GM18909 (cell line): Measurements from ENCODE around the gene DDR2.
A peak's percentile ranks its signal among the peaks of the same experiment; 100 is the strongest.

Source experiments
- ATAC-seq: cut with Tn5 transposase; IDR thresholded peaks from one replicate; pipeline ENCODE4 v1.9.1; 2021; ENCODE audit warnings: mild to moderate bottlenecking; ENCODE audit not compliant: unreplicated experiment, poor library complexity

The DDR2 gene

DNA sequence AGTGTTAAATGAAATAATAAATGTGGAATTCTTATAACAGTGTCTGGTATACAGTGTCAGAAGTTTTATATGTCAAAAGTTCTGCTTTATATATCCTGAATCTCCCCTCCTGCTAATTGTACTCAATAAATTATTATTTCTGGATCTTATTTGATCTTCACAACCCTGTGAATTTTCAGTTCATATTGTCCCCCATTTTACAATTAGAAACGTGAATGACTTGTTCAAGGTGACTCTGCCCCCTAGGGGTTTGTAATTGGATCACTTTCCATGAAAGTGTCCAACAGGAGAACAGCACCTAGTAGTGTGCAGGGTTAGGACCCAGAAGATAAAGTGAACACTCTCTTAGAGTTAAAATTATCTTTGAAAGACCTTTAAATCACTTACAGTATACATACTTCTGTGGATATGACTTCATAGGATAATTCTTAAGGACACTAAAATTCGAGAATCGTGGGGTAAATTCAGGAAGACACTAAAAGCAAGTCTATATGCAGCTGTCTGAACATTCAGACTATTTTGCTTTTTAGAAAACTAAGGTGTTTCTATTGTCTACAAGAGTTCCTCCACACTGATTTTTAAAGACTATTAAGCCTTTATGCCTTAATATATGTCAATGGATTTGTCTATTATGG lies 4.5 kb upstream of the DDR2 start:
- ATAC-seq = no peak

DNA sequence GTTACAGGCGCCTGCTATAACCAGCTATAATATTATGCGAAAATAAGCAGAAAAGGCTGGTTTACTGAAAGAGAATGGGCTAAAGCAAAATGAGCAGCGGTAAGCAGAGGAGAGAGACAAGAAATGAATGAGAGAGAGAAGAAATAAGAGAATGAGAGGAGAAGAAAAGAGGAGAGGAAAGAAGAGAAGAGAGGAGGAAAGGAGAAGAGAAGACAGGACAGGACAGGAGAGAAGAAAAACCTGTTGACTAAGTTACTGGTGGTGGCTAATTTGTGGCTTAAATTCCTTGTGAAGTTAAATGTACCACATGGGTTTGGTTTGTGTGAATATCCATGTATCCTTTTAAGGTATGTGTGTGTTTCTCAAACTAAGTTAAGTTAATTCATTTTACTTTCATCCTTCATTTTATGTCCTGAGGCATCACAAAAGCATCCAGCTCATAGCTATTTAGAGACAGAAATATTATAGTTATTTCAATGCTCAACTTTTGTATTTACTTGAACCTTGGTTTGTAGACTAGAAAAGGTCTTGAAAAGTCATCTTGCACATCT lies 3.1 kb upstream of the DDR2 start:
- ATAC-seq = no peak

DNA sequence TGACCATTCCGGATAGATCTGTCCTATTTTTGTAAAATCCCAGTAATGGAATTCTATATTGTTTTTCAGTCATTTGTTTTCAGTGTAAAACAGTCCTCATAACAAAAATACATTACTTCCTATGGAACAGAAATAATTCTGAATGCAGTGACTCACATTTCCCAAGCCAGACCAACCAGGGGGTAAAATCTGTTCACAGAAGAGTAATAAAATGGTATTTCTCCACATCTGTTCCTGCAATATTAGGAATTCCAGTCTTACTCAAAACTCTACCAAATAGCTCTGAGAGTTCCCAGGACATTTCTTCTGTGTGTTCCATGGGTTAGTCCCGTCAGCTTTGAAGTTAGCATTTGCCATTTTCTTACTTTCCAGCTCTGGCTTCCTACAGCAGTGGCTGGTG lies 2.6 kb upstream of the DDR2 start:
- ATAC-seq = no peak

DNA sequence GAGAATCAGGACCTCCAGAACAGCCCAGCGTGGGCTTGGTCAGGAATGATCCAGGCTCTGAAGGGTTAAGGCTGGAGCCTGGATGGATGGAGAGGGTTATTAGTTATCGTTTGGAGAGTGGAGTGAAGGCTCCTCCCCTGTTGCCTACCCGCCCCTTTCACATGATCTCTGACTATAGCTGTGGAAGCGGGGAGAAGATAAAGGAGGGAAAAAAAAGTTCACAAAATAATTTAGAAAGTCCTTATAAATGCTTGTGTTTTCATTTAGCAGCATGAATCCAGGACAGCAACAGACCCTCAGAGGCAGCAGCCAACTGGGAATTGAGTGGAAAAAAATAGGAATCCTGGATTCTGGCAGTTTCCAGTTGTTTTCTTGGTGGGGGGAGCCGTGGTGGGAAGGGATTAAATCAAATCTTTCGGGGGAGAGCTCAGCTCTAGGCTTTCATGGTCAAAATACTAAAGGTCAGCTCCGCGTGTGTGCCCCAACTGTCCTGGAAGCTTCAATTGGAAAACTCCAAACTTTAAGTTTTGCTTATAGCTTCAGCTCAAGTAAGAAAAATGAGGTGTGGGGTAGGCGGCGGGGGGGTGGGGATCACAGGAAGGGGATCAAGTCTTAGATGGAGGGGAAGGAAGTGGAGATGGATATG lies 595 bp upstream of the DDR2 start:
- ATAC-seq = no peak

DNA sequence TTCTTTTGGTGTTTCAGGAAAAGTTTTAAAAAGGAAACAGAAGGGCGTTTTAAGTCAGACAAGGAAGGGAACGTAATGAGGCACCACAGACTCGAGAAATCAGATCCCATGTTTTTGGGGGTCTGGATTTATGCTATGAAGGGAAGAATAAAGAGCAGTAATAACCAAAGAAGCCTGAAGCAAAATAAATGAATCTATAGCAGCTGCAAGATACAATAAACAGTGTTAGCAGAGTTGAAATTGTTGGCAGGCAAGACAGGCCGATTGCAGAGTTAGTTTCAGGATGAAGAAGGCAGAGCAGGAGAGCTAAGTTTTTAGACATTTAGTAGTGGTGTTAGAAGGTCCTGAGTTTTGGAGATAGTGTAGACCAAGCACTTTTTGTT lies 425 bp downstream of the DDR2 start:
- no peak for ATAC-seq

DNA sequence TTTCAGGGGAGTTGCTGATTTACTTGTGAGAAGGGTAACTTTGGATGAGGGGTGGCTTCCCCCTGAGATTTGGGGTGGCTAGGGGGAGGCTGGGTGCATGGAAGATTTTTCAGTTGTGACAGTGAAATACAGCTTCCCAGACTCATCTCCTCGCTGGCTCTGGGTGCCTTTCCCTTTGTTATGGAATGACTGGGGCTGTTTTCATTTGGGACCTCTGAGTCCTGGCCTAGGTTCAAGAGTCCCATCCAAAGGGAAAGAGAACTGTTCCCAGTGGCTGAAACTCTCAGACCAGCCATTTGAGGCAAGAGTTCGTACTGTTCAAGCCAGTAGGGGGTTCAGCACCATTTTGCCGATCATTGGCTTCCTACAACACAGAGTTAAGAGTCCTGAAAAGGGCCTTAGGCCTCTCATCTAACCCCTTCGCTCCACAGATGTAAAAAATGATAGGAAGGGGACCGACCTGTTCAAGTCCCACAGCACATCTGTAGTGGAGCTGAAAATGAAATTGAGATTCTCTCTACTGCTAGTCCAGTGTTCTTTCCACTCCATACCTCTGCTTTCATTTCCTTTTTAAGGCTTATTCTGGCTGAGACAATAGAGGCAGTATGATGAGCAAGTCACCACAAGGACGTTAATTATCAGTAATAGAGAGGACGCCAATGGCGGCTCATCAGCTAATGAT lies 958 bp downstream of the DDR2 start:
- peak; percentile 71 for ATAC-seq

DNA sequence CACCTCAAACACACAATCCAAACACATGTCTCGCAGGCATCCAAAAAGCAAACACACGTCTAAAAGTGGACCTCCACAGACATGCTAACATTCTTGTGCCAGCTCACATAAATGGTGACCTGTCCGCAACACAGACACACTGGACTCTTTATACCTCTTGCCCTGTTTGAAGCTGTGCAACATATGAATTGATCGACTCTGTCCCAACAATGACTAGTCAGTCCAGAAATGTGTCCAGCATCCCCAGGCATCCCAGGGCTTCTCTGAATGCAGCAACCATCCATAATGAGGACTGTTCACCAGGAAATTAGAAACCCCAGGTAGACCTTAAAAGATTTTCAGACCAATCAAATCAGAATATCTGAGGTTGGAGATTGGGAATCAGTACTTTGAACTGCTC lies 3.2 kb downstream of the DDR2 start:
- ATAC-seq = no peak

DNA sequence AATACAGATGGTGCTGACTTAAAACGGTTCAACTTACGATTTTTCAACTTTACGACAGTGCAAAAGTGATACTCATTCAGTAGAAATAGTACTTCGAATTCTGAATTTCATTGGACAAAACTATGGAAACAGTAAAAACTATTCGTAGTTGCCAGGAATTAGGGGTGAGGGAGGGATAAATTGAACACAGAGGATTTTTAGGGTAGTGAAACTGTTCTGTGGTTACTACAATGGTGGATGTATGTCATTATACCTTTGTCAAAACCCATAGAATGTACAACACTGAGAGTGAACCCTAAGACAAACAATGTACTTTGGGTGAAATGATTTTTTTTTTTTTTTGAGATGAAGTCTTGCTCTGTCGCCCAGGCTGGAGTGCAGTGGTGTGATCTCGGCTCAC lies 7.5 kb downstream of the DDR2 start:
- ATAC-seq = peak; percentile 48

DNA sequence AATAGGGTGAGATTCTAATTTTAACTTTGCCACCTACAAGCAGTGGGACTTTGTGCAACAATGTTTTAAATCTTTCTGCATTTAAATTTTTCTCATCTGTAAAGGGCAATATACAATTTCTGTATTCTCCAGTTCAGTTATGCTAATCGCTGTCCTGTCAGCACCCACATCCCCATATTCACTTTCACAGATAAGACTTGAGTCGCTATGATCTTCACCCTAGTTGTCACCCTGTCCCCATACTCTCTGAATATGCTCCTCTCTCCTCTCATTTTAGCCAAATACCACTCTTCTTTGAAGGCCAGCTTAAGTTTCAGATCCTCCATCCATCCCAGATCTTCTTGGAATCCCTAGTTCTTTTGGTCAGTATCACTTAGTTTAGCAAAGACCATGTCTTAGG lies 8.8 kb downstream of the DDR2 start:
- no peak for ATAC-seq

DNA sequence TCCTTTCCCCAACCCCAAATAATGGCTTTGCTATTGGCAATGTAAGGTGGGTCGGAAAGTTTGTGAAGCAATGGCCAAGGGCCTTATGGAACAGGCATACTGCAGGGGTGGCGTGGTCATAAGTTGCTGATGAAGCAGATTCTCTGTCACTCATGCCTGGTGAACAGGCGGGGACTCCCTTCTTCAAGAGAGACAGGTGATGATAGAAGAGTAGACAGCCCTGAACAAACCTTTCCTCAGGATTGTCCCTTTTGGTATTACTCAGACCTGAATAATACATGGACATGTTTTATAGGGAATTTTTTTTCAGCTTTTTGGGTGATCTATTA lies 12.7 kb downstream of the DDR2 start:
- no peak for ATAC-seq

DNA sequence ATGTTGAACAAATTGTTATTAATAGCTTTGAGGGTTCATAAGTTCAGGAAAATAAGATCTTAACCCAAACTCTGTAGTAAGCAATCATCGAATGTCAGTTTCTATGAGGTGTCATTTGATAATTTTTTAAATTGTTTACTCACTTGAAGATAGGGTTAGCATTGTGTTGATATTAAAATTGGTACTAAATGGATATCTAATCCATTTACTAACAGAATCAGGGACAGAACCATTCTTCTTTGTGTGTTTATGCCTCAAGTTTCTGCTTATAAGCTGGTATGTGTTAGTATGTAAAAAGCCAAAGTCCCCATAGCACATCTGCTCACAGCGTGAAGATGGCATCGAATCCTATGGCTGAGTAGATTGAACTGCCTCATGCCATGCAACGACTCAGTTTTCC lies 13.4 kb downstream of the DDR2 start:
- ATAC-seq = no peak

DNA sequence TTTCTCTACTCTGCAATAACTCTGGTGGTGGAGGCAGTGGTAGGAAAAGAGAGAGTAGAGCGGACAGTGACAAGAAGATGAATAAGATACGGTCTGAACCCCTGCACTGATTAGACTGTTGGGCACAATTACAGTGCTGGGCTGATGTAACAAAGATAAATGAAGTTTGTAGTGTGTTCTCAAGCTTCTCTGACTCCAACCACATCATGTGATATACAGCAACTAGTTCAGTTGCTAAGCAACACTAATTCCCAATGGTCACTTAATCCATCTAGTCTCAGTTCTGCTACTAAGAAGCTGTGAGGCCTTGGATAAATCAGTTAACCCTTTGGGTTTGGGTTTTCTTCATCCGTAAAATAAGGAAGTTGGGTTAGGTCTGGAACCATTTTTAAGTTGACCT lies 17.3 kb downstream of the DDR2 start:
- ATAC-seq = no peak

DNA sequence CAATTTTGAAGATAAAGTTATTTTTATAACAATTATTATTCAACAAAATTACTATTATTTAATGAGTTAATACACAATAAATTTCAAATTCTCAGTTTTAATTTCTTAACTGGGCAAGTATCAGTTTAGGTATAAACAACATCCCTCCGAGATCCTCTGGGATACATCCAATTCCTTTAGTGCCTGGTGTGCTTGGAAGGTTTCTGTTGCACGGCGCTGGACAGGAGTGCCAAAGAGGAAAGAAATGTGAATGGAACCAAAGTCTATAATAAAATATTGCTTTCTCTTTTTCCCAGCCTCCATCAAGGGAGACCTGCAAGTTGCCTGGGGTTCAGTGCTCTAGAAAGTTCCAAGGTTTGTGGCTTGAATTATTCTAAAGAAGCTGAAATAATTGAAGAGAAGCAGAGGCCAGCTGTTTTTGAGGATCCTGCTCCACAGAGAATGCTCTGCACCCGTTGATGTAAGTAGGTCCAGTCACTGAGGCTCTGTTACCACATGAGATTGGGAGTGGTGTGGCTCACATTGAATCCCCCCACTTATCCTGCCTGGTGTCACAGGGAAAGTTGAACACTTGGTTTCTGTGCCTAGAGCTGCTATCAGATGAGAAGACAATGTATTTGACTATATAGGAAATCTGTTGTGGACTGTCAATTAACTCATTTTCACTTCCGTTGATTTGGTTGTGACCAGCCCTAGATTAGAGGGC lies 22.8 kb downstream of the DDR2 start:
- ATAC-seq = no peak

DNA sequence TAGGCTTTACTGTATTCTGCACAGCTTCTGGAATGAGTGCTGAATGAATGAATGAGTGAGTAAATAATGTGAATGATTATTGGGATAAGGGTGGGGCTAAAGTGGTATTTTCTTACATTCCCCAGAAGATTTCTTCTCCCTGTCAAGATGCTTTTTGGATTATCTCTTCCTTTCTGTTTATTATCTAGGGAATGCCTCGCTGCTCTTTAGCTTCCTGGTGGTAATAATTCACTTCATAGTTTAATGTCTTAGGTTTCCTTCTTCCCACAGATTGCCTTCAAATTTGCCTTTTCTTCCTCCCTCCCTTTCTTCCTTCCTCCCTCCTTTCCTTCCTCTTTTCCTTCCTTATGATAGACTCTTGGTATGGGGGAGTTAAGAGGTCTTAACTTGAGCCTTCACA lies 24.0 kb downstream of the DDR2 start:
- ATAC-seq = no peak

DNA sequence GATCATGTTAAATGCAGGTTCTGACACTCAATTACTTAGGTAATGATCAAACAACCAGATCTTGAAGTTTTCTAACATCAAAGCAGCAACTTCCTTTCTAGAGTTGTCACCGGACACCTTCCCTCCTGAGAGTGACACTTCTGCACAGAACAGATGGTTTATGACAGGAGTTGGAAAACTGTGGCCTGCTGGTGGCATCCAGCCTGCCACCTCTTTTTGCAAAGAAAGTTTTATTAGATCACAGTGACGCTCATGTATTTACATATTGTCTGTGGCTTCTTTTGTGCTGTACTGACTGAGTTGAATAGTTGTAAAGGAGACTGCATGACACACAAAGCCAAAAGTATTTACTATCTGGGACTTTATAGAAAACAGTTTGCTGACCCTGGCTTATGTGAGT lies 28.3 kb downstream of the DDR2 start:
- ATAC-seq = no peak

DNA sequence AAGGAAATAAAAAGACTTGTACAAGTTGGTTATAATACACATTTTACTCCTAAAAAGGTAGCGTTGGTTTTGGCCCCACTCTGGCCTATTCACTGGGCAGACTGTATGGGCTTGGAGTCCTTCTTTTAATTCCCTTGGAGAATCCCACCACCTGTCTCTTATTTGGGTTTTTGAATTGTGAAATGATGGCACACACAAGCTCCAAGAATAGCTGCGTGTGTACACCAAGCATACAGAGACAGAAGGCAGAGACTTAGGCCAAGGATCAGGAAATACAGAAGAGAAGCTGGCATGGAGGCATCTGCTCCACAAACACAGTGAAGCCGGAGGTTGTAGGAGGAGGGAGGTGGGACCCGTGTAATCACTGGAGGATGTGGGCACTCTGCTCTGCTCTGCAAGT lies 29.1 kb downstream of the DDR2 start:
- ATAC-seq = no peak

DNA sequence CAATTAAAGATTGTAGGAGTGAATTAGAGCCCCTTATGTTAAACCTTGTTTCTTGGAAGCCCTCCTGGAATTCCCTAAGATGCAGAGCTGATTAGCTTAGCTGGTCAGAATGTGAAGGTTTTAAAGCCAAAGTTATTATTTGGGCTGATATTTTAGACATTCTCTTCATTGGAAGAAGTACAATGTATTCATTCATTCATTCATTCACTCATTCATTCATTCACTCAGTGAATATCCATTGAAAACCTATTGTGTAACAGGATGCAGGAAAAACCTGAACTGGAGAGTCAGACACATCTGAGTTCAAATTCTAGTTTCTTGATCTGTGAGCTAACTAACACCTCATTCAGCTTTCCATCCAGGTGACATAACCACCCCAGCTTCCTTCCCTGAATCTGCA lies 29.7 kb downstream of the DDR2 start:
- no peak for ATAC-seq

DNA sequence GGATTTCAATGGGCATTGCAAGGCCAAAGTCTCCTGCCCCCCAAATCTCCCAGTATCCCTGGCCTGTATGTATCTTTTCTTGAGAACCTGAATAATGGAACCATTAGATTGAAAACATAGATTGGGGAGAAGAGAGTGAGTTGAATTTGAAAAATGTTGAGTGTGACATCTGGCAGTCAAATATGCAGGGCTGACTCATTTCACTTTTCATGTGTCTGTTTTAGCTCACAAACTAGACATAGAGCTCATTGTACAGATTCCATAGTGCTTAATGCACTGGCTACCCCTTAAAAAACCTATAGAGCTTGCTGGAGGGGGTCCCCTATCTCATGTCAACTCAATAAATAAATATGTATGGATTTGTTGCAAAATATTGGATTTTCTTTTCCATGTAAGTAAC lies 30.8 kb downstream of the DDR2 start:
- no peak for ATAC-seq

DNA sequence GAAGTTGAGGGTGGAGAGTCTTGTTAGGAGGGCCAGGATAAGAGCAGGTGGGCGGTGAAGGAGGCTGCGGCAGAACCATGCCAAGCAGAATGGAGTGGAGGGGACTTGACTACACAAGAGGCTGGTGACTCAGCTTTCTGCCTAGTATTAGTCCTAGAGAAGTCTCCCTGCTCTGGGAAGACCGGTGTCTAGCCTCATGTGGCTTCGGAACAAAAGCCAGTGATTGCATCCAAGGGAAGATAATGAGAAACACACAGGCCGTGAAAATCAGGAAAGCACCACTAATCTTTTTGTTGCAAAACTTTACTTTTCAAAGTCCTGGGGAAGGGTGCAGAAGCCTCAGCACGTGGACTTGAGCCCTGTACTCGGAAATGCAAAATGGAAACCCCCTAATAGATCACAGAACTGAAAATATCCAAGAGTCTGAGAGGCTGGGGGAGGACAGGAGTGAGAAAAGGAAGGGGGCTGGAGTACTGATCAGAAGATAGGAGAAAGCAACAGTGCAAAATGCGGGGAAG lies 31.4 kb downstream of the DDR2 start:
- ATAC-seq = no peak

DNA sequence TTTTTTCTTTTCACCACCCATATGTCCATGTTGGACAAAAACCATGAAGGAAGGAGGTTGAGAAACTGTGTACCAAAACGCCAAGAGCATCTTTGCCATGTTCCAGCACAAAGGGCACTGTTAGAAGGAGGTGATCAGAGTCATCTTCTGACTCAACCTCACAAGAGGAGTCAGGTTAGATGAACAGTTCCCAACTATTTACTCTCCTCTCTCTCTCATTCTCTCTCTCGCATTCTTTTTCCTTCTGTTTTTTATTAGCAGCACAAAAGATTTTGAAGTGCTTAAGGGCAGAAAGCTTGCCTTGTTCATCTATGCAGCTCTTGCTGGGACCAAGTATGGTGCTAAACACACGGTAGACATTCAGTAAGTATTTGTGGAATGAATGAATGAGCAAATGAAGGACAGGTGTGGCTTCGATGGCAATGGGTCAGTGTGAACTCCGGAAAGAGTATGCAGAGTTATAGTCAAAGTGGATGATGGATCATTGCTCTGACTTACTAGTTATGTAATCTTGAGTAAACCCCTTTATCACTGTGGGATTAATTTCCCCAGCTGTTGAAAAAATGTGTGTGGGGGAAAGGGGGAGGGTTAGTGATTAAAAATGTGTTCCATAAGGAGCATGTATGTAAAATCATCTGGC lies 33.9 kb downstream of the DDR2 start:
- ATAC-seq = no peak
